ENCODE measurements around the gene LOXL1. TPM values are rescaled to one million over a fixed set of nuclear protein-coding genes. Genes with fewer than 3 reads are reported as not detected.
A peak's percentile ranks its signal among the peaks of the same experiment; 100 is the strongest.

LOXL1 gene
- total RNA-seq, 1 donor from 2014 or later: 7.8 TPM

DNA sequence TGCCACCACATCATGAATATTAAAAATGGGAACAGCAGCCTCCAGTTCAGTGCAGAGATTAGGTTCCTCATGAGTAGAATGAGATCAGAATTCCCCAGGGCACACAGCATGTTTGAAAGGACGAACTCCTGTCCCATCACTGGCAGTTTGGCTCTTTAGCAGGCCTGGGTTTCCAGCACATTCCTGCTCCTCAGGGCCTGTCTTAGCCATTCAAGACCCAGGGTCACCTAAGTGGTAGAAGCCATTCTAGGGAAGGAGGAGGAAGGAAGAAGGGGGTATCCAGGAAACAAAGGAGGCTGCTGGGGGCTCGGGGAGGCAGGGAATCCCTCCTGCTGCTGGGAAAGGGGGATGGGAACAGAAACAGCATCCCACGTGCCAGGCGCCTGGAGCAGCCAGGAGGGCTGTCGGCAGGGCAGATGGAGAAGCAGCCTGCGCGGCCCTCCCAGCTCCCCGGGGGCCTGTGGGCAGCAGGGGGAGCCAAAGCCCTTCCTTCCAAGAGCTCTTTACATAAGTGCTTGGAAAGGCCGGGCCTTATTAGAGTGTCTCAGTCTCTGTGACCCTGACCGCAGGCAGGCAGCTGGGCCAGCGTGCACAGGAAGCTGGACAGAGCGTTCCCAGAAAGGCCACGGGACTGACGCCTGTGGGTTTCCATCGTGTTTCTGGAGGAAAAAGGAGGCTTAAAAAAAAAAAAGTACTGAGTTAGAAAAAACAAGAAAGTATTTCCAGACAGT, 24.7 kb downstream of the LOXL1 start:
- peaks cover 28 to 34% (median 30%) of the 10 kb centered on the region in 3 donors for H3K4me1 ChIP-seq (ENCODE audit: control insufficient read depth in 3 of 3, insufficient read depth in 3 of 3, low read length in 3 of 3)
- H3K9me3 ChIP-seq (ENCODE audit: control insufficient read depth in 3 of 3, low read length in 3 of 3): no peaks in the 10 kb centered on the region
- H3K27ac ChIP-seq (ENCODE audit: low read depth, low read length): peak overlapping the region; percentile 93
- H3K36me3 ChIP-seq (ENCODE audit: control insufficient read depth in 3 of 3, insufficient read depth in 3 of 3, low read length in 3 of 3): peaks cover 2 to 20% (median 10%) of the 10 kb centered on the region in 3 donors
- peak overlapping the region; percentile 62 to 76 (median 73) for H3K9ac ChIP-seq (ENCODE audit: low read depth in 1 of 3, low read length in 3 of 3)
- H3K27me3 ChIP-seq (ENCODE audit: control insufficient read depth in 3 of 3, insufficient read depth in 3 of 3, low read length in 3 of 3): peaks cover 0 to 6% (median 0%) of the 10 kb centered on the region in 3 donors
- no peak overlapping the region for H3K4me3 ChIP-seq (ENCODE audit: low read length in 3 of 3)

DNA sequence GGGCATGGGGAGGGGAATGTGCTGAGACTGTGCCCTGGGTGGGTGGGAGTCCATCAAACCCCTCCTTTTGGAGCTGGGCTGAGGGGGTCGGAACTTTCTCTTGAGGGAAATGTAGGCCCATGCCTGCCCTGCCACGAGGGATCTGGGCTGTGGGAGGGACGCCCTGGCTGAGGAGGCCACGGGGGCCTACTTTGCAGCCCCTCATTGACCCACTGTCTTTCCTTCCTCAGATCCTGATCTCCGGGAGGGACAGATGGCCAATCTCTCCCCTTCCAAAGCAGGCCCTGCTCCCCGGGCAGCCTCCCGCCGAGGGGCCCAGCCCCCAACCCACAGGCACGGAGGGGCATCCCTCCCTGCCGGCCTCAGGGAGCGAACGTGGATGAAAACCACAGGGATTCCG, 25.3 kb downstream of the LOXL1 start:
- Histone ChIP-seq H3K36me3 (ENCODE audit: control insufficient read depth in 3 of 3, insufficient read depth in 3 of 3, low read length in 3 of 3) (peaks cover 2 to 20% (median 10%) of the 10 kb centered on the region in 3 donors), H3K27ac (ENCODE audit: low read depth, low read length) (peak overlapping the region; percentile 93), H3K27me3 (ENCODE audit: control insufficient read depth in 3 of 3, insufficient read depth in 3 of 3, low read length in 3 of 3) (peaks cover 0 to 9% (median 0%) of the 10 kb centered on the region in 3 donors), H3K4me1 (ENCODE audit: control insufficient read depth in 3 of 3, insufficient read depth in 3 of 3, low read length in 3 of 3) (peaks cover 30 to 38% (median 31%) of the 10 kb centered on the region in 3 donors), H3K4me3 (ENCODE audit: low read length in 3 of 3) (no peak overlapping the region), H3K9ac (ENCODE audit: low read depth in 1 of 3, low read length in 3 of 3) (peak overlapping the region; percentile 62 to 76 (median 73)), H3K9me3 (ENCODE audit: control insufficient read depth in 3 of 3, low read length in 3 of 3) (no peaks in the 10 kb centered on the region)

DNA sequence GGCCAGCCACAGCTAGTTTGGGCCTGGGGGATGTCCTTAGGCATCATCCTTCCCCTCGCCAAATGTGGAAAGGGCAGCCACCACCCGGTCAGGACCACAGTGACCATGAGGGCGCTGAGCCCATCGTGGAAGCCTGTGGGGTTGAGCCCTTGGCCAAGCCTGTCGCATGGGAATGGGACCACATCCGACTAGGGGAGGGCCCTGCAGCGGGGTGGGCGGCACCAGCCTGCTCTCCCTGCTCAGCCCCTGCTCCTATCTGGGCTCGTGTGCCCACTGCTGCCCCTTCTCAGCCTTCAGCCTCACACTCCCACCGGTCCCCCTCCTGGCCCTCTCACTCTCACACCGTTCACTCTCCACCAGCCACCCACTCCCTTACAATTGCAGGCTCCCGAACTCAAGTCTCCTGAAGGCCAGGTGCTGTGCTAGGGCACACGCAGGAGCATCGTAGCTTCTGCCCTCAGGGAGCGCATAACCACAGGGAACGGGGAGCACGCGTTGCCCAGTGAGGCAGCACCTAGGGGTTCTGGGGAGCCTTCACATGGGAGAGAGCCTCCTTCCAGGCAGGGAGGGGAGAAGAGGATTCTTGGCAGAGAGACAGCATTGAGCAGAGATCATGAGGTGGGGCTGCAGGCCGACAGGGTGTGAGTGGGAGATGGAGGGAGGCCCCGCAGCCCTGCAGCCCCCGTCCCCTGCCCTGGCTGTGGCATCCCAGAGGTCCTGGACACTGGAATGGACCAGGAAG, 26.1 kb downstream of the LOXL1 start:
- Histone ChIP-seq H3K9ac (ENCODE audit: low read depth in 1 of 3, low read length in 3 of 3) (peak overlapping the region in 2 of 3 donors; percentile 54 to 73), H3K27me3 (ENCODE audit: control insufficient read depth in 3 of 3, insufficient read depth in 3 of 3, low read length in 3 of 3) (peaks cover 0 to 14% (median 0%) of the 10 kb centered on the region in 3 donors), H3K27ac (ENCODE audit: low read depth, low read length) (peak overlapping the region; percentile 93), H3K36me3 (ENCODE audit: control insufficient read depth in 3 of 3, insufficient read depth in 3 of 3, low read length in 3 of 3) (peaks cover 2 to 16% (median 9%) of the 10 kb centered on the region in 3 donors), H3K4me1 (ENCODE audit: control insufficient read depth in 3 of 3, insufficient read depth in 3 of 3, low read length in 3 of 3) (peaks cover 30 to 41% (median 35%) of the 10 kb centered on the region in 3 donors), H3K4me3 (ENCODE audit: low read length in 3 of 3) (no peak overlapping the region), H3K9me3 (ENCODE audit: control insufficient read depth in 3 of 3, low read length in 3 of 3) (no peaks in the 10 kb centered on the region)

DNA sequence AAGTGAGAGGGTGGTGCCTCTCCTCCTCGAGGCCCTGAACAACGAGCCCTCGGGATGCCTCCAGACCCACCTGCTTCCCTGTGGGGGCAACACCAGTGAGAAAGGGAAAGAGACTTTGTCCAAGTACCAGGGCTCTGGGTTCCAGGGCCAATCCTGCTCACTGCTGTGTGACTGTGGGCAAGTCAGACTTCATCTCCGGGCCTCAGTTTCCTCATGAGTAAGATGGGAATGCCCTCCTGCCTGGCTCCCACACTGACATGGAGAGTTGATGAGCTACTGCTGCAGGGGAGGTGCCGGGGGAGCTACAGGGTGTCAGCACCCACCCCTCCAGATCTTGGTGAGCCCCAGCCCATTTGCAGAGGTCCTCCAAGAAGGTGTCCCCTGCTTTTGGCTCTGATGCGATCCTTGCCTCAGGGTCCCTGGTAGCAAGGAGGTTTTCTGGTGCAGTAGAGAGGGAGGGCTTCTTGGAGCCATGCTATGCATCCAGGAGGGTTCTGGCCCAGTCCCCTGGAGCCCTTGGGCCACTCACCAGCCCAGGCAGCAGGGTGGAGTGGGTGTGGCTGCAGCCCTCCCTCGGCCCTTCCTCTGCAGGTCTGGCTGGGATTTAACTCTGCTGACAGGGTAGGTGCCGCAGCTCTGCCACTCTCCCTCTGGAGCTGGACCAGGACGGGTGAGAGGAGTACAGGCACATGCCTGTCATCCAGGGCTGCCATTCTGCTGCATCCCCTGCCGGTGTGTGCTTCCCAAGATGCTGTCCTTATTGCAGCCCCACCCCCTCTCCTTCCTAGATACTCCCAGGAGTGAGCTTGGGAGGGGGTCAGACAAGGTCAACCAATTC, 26.9 kb downstream of the LOXL1 start:
- H3K4me1 ChIP-seq (ENCODE audit: control insufficient read depth in 3 of 3, insufficient read depth in 3 of 3, low read length in 3 of 3): peaks cover 30 to 41% (median 35%) of the 10 kb centered on the region in 3 donors
- H3K9me3 ChIP-seq (ENCODE audit: control insufficient read depth in 3 of 3, low read length in 3 of 3): no peaks in the 10 kb centered on the region
- H3K9ac ChIP-seq (ENCODE audit: low read depth in 1 of 3, low read length in 3 of 3): peak overlapping the region in 1 of 3 donors; percentile 16
- no peak overlapping the region for H3K4me3 ChIP-seq (ENCODE audit: low read length in 3 of 3)
- no peak overlapping the region for H3K27ac ChIP-seq (ENCODE audit: low read depth, low read length)
- H3K36me3 ChIP-seq (ENCODE audit: control insufficient read depth in 3 of 3, insufficient read depth in 3 of 3, low read length in 3 of 3): peaks cover 0 to 13% (median 2%) of the 10 kb centered on the region in 3 donors
- peaks cover 0 to 16% (median 0%) of the 10 kb centered on the region in 3 donors for H3K27me3 ChIP-seq (ENCODE audit: control insufficient read depth in 3 of 3, insufficient read depth in 3 of 3, low read length in 3 of 3)

DNA sequence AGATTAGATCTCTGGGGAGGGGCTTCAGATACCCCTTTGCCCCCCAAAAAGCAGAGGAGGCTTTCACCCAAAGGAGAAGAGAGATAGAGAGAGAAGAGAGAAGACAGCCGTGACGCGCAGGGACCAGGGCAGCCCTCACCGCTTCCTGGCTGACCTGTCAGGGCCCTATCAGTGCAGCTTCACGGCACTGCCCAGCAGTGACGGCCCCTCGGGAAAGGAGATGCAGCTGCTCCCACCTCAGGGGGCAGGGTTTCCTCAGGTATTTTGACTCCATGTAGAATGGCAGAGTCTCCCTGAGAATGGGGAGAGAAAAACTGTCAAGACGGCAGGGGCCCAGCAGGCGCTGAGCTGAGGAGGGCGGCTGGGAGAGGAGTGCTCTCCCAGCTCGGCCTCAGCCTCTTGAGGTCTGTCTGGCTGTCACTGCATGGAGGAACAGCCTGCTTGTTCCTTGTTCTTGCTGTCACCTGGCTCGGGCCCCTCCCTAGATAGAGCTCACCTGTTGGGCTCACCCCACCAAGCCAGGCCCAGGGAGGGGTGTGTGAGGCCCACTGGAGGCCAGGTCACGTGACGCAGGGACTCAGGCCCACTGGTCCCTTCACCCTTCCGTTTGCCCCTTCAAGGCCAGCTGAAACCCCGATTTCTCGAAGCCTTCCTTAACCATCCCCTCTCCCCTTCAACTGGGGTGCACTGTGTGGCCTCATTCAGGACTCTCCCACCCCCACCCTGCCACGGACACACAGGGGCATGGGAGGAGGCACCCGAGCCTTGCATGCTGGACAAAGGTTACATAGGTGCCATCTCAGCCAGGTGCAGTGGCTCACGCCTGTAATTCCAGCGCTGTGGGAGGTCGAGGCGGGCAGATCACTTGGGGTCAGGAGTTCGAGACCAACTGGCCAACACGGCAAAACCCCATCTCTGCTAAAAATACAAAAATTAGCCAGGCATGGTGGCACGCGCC, 28.2 kb downstream of the LOXL1 start:
- Histone ChIP-seq H3K9ac (ENCODE audit: low read depth in 1 of 3, low read length in 3 of 3) (no peak overlapping the region), H3K4me1 (ENCODE audit: control insufficient read depth in 3 of 3, insufficient read depth in 3 of 3, low read length in 3 of 3) (peaks cover 32 to 41% (median 35%) of the 10 kb centered on the region in 3 donors), H3K27ac (ENCODE audit: low read depth, low read length) (no peak overlapping the region), H3K27me3 (ENCODE audit: control insufficient read depth in 3 of 3, insufficient read depth in 3 of 3, low read length in 3 of 3) (peaks cover 0 to 16% (median 0%) of the 10 kb centered on the region in 3 donors), H3K9me3 (ENCODE audit: control insufficient read depth in 3 of 3, low read length in 3 of 3) (no peaks in the 10 kb centered on the region), H3K4me3 (ENCODE audit: low read length in 3 of 3) (no peak overlapping the region), H3K36me3 (ENCODE audit: control insufficient read depth in 3 of 3, insufficient read depth in 3 of 3, low read length in 3 of 3) (peaks cover 0 to 6% (median 0%) of the 10 kb centered on the region in 3 donors)

DNA sequence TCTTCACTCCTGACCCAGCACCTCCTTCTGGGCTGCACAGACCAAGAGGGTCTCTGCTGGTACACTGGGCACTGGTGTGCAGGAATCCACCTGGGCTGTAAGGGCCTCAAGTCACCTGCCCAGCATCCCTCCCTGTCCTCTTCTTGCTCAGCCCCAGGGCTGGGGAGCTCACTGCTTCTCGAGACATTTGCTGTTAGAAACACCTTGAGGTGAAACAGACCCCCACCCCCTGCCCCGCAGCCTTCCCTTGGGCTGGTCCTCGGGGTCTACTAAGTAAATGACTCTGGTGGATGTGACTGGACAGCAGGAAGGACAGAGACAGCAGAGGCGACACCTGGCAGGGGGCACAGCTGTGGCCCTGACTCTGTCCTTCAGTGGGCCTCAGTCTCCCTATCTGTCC, 29.1 kb downstream of the LOXL1 start:
- Histone ChIP-seq H3K4me1 (ENCODE audit: control insufficient read depth in 3 of 3, insufficient read depth in 3 of 3, low read length in 3 of 3) (peaks cover 35 to 41% (median 35%) of the 10 kb centered on the region in 3 donors), H3K9ac (ENCODE audit: low read depth in 1 of 3, low read length in 3 of 3) (no peak overlapping the region), H3K4me3 (ENCODE audit: low read length in 3 of 3) (no peak overlapping the region), H3K36me3 (ENCODE audit: control insufficient read depth in 3 of 3, insufficient read depth in 3 of 3, low read length in 3 of 3) (peaks cover 0 to 2% (median 0%) of the 10 kb centered on the region in 3 donors), H3K27me3 (ENCODE audit: control insufficient read depth in 3 of 3, insufficient read depth in 3 of 3, low read length in 3 of 3) (peaks cover 0 to 16% (median 0%) of the 10 kb centered on the region in 3 donors), H3K27ac (ENCODE audit: low read depth, low read length) (no peak overlapping the region), H3K9me3 (ENCODE audit: control insufficient read depth in 3 of 3, low read length in 3 of 3) (no peaks in the 10 kb centered on the region)

DNA sequence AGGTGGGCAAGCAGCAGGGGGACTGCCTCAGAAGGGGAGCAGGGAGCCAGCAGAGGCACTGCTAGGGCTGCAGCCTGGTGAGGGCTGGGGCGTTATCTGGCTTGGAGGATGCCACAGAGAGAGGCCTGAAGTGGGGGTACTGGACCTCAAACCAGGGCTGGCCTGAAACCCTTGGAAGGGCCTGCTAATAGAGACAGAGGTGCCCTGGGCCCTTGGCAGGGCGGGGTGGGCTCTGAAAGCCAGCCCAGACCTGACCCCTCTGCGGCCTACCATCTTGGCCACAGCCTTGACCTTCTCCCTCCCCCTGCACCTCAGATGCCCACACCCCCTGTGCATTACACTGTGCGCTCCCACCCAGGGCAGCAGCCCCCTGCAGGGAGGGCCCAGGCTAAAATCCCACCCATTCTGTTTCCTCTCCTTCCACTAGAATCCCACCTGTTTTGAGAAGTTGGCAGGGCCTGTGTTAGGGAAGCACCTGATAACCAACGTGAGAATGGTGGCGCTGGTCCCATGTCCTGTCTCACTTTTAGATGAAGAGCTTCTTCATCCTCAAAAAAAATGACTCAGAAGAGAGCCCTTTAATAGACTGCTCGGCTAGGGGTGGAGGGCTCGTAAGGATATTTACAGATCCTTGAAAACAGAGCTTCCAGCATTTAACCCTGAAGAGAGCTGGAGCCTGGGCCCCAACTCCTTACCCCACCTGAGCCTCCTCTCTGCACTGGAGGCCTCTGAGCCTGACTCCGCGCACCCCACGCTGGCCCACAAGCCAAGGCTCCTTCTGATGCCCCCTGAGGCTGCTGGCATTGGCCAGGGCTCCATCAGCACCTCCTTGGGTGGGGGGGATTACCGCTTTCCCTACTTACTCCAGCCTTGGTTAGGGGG, 29.8 kb downstream of the LOXL1 start:
- H3K9ac ChIP-seq (ENCODE audit: low read depth in 1 of 3, low read length in 3 of 3): peak overlapping the region in 1 of 3 donors; percentile 33
- H3K4me1 ChIP-seq (ENCODE audit: control insufficient read depth in 3 of 3, insufficient read depth in 3 of 3, low read length in 3 of 3): peaks cover 27 to 34% (median 30%) of the 10 kb centered on the region in 3 donors
- no peak overlapping the region for H3K4me3 ChIP-seq (ENCODE audit: low read length in 3 of 3)
- no peak overlapping the region for H3K27ac ChIP-seq (ENCODE audit: low read depth, low read length)
- H3K9me3 ChIP-seq (ENCODE audit: control insufficient read depth in 3 of 3, low read length in 3 of 3): no peaks in the 10 kb centered on the region
- peaks cover 0 to 16% (median 0%) of the 10 kb centered on the region in 3 donors for H3K27me3 ChIP-seq (ENCODE audit: control insufficient read depth in 3 of 3, insufficient read depth in 3 of 3, low read length in 3 of 3)
- H3K36me3 ChIP-seq (ENCODE audit: control insufficient read depth in 3 of 3, insufficient read depth in 3 of 3, low read length in 3 of 3): peaks cover 0 to 2% (median 0%) of the 10 kb centered on the region in 3 donors

DNA sequence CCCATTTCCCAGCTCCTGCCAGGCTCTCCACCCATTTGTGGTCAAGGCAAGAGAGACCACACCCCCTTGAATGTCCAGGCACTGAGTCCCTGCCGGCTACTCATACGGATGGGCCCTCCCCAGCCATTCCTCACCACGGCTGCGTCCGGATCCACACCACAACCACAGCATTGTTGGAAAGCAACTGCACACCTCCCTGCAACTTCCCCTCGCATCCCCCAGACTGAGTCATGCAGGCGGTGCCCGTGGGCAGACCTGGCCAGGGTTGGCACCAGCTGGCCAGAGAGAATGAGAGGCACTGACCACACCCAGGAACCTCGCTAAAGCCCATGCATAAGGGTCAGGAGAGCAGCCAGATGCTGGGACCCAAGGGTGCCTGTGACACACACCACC, 30.5 kb downstream of the LOXL1 start:
- Histone ChIP-seq H3K27ac (ENCODE audit: low read depth, low read length) (no peak overlapping the region), H3K4me3 (ENCODE audit: low read length in 3 of 3) (no peak overlapping the region), H3K9me3 (ENCODE audit: control insufficient read depth in 3 of 3, low read length in 3 of 3) (no peaks in the 10 kb centered on the region), H3K9ac (ENCODE audit: low read depth in 1 of 3, low read length in 3 of 3) (no peak overlapping the region), H3K27me3 (ENCODE audit: control insufficient read depth in 3 of 3, insufficient read depth in 3 of 3, low read length in 3 of 3) (peaks cover 0 to 16% (median 0%) of the 10 kb centered on the region in 3 donors), H3K36me3 (ENCODE audit: control insufficient read depth in 3 of 3, insufficient read depth in 3 of 3, low read length in 3 of 3) (peaks cover 0 to 2% (median 0%) of the 10 kb centered on the region in 3 donors), H3K4me1 (ENCODE audit: control insufficient read depth in 3 of 3, insufficient read depth in 3 of 3, low read length in 3 of 3) (peaks cover 21 to 27% (median 25%) of the 10 kb centered on the region in 3 donors)

All from skeletal muscle tissue (tissue), 4 donors.